Astrocyte (in vitro differentiated cells and primary cell): ENCODE data around the gene GNAO1.

Experiments used
- EZH2 ChIP-seq: IDR thresholded peaks from 2 replicates; pipeline ENCODE4 v1.6.1; 2012; ENCODE audit warnings: mild to moderate bottlenecking, low read length, inconsistent platforms; ENCODE audit not compliant: insufficient read depth
- TF ChIP-seq, protein P1 (sequence below): IDR thresholded peaks from 2 replicates; pipeline ENCODE4 v1.5.1; 2011; ENCODE audit warnings: low read depth, mild to moderate bottlenecking, inconsistent platforms, low read length, moderate library complexity; ENCODE audit not compliant: insufficient read depth

DNA sequence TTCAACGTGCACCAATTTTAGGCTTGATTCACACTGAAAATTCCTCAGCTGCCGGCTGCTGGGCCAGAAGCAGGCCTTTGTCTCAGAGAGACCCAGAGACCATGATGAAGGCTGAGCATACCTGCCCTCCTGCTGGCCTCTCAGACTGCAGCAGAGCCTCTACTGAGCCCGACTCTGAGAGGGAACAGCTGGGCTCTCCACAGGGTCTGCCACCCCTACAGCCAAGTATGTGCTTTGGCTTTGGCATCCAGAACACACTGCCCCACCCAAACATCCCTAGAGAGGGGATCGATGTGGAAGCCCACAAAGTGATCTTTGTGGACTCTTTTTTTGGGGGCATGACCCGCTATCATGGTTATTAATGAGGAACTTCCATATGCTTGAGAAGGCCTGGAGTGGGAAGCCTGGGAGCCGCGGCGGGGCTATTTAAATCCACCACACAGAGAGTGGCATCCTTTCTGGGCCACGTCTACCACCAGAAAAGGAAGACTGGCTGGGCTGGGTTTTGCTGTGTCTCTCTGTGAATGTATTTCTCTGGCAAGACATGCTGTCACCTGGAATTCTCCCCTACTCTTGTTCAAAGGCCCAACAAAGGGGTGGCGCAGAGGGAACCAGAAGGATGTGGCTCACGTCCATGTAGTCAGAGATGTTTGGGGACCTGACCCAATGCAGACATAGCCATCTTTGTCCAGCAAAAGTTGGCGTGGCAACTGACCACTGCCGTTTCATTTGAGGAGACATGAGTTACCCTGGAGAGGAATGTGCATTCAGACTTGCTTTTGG, 69.3 kb downstream of the GNAO1 start:
- TF ChIP-seq, protein P1, sequence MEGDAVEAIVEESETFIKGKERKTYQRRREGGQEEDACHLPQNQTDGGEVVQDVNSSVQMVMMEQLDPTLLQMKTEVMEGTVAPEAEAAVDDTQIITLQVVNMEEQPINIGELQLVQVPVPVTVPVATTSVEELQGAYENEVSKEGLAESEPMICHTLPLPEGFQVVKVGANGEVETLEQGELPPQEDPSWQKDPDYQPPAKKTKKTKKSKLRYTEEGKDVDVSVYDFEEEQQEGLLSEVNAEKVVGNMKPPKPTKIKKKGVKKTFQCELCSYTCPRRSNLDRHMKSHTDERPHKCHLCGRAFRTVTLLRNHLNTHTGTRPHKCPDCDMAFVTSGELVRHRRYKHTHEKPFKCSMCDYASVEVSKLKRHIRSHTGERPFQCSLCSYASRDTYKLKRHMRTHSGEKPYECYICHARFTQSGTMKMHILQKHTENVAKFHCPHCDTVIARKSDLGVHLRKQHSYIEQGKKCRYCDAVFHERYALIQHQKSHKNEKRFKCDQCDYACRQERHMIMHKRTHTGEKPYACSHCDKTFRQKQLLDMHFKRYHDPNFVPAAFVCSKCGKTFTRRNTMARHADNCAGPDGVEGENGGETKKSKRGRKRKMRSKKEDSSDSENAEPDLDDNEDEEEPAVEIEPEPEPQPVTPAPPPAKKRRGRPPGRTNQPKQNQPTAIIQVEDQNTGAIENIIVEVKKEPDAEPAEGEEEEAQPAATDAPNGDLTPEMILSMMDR, result no peak
- no peak for TF ChIP-seq EZH2
